Fibroblast of pulmonary artery (primary cell): ENCODE data around the gene OSBPL7.
A peak's percentile ranks its signal among the peaks of the same experiment; 100 is the strongest.

Experiments
- DNase-seq: peaks from one replicate; pipeline ENCODE4 v3.0.0-alpha.2; 2010; ENCODE audit warnings: low read depth
- H3K4me3 ChIP-seq: replicated peaks from 2 replicates; pipeline ENCODE4 v1.5.1; 2011; ENCODE audit warnings: low read depth, mild to moderate bottlenecking, control low read depth, low read length, moderate library complexity
- CTCF ChIP-seq: IDR thresholded peaks from 2 replicates; pipeline ENCODE4 v1.5.1; 2011; ENCODE audit warnings: mild to moderate bottlenecking, control low read depth, low read length, inconsistent platforms; ENCODE audit errors: missing control alignments

OSBPL7 gene

GRCh38 chr17:47811709-47812108 is 9.9 kb downstream of the OSBPL7 start:
- TF ChIP-seq CTCF: no peak
- no peak overlapping the region for H3K4me3 ChIP-seq
- DNase-seq: no peak

- DNase-seq: no peak
- H3K4me3 ChIP-seq: no peak overlapping the region
- TF ChIP-seq CTCF: no peak
Measured at GRCh38 chr17:47810901-47811635, 10.5 kb downstream of the OSBPL7 start.

GRCh38 chr17:47810200-47810821 is 11.3 kb downstream of the OSBPL7 start:
- H3K4me3 ChIP-seq: no peak overlapping the region
- peak; percentile 83 for DNase-seq
- TF ChIP-seq CTCF: no peak

GRCh38 chr17:47808830-47809480 is 12.6 kb downstream of the OSBPL7 start:
- no peak overlapping the region for H3K4me3 ChIP-seq
- TF ChIP-seq CTCF: no peak
- no peak for DNase-seq

GRCh38 chr17:47808036-47808829 is 13.4 kb downstream of the OSBPL7 start:
- no peak for DNase-seq
- no peak for TF ChIP-seq CTCF
- H3K4me3 ChIP-seq: no peak overlapping the region

- no peak for DNase-seq
- TF ChIP-seq CTCF: no peak
- no peak overlapping the region for H3K4me3 ChIP-seq
Measured at GRCh38 chr17:47807421-47807820, 14.2 kb downstream of the OSBPL7 start.
